Gastrocnemius medialis (tissue), 4 donors: ENCODE measurements around the gene RICTOR. TPM values are rescaled to one million over a fixed set of nuclear protein-coding genes. Genes with fewer than 3 reads are reported as not detected.

Source experiments
- ATAC-seq, 2 donors: fragments of 150-250 bp; one replicate each; pipeline ENCODE4 v1.9.1; 2016
- DNase-seq, 2 donors: peaks; one replicate each; pipeline ENCODE4 v3.0.0-alpha.2; 2019
- H3K27ac ChIP-seq, 4 donors: fragments of 200-600 bp; sonication (generic); 1 replicate in 1 of 4; 2 replicates in 3 of 4; pipeline ENCODE4 v1.5.1; 2016 to 2018; ENCODE audit warnings: mild to moderate bottlenecking in 2 of 4, moderate library complexity in 1 of 4
- H3K27me3 ChIP-seq, 3 donors: fragments of 200-600 bp; sonication (generic) in 2 of 3; 1 replicate in 1 of 3; 2 replicates in 2 of 3; pipeline versions ENCODE4 v1.5.1 to v1.6.0; 2016 to 2019; ENCODE audit warnings: mild to moderate bottlenecking in 1 of 3, moderate library complexity in 1 of 3
- H3K36me3 ChIP-seq, 2 donors: fragments of 200-600 bp; sonication (generic) in 1 of 2; one replicate each; pipeline ENCODE4 v1.5.1; 2017 to 2018
- H3K4me1 ChIP-seq, 2 donors: fragments of 200-600 bp; sonication (generic) in 1 of 2; one replicate each; pipeline ENCODE4 v1.5.1; 2016 to 2017; ENCODE audit warnings: mild to moderate bottlenecking in 2 of 2
- H3K4me3 ChIP-seq, 4 donors: fragments of 200-600 bp; sonication (generic) in 3 of 4; 1 replicate in 1 of 4; 2 replicates in 3 of 4; pipeline ENCODE4 v1.5.1; 2016 to 2019; ENCODE audit warnings: mild to moderate bottlenecking in 2 of 4
- H3K9me3 ChIP-seq, 3 donors: fragments of 200-600 bp; sonication (generic) in 2 of 3; 1 replicate in 1 of 3; 2 replicates in 2 of 3; pipeline ENCODE4 v1.5.1; 2016 to 2019
- POLR2A ChIP-seq, 2 donors: fragments of 450-650 bp; IDR thresholded peaks; one replicate each; pipeline ENCODE4 v1.6.1; 2017; ENCODE audit warnings: antibody characterized with exemption in 2 of 2, mild to moderate bottlenecking in 2 of 2, moderate library complexity in 2 of 2
- in situ Hi-C, 4 donors: fragments of 200-750 bp; cut with MboI; loops; one replicate each; pipeline versions ENCODE4 v1.15.0 to v1.8.0; 2017; ENCODE audit warnings: low sequenced_read_pairs in 4 of 4
- intact Hi-C: fragments of 100-400 bp; cut with DNase I; formaldehyde crosslinking; loops from one replicate; pipeline ENCODE4 v1.15.1; 2023; ENCODE audit warnings: low total_unique reads
- total RNA-seq, 4 donors: library from RNA; depleted of rRNA; stranded (reverse); fragments of >200 nt; gene quantifications; one replicate each; pipeline versions ENCODE4 v1.1.0 to v1.2.3, GENCODE V29; 2016
- TF ChIP-seq, protein P1 (sequence below), 5 experiments: fragments of 450-650 bp in 3 of 5; fragments of 200-600 bp in 2 of 5; sonication (generic) in 2 of 5; IDR thresholded peaks in 4 of 5; conservative IDR thresholded peaks in 1 of 5; 1 replicate in 4 of 5; 2 replicates in 1 of 5; pipeline ENCODE4 v1.5.1; 2016 to 2019; ENCODE audit warnings: antibody characterized with exemption in 5 of 5, mild to moderate bottlenecking in 3 of 5, moderate library complexity in 3 of 5

Gene RICTOR
- total RNA-seq, 4 donors from 2014 or later: 28.9 to 56.9 (median 37.0) TPM

DNA sequence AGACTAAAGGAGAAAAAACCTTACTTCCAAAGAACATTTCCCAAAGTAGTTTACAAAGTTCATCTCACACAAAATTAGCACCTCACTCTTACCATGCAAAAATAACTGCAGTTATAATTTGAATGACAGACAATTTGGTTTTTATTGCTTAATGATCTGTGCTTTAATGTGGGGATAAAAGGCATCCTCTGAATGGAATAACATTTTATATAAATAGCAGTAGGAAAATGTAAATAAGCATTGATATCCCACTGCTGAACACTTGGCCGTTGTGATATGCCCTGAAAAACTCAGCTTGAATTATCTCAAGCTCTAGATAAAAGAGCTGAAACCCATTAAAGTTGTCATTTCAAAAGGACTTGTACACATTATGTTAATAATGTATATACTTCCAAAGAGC is 135.2 kb downstream of the RICTOR start:
- H3K27ac ChIP-seq: no peak overlapping the region
- no peaks in the 10 kb centered on the region for H3K9me3 ChIP-seq
- no peak overlapping the region for H3K4me3 ChIP-seq
- no peak for ATAC-seq
- DNase-seq: no peak
- in situ Hi-C loops: loop anchor here in 1 of 4 donors (25.0 kb wide), 1 partner anchor 452 kb away; no protein-coding TSS in a partner anchor
- no peaks in the 10 kb centered on the region for H3K27me3 ChIP-seq
- intact Hi-C loops: no loop called here
- no peaks in the 10 kb centered on the region for H3K4me1 ChIP-seq
- TF ChIP-seq, protein P1, sequence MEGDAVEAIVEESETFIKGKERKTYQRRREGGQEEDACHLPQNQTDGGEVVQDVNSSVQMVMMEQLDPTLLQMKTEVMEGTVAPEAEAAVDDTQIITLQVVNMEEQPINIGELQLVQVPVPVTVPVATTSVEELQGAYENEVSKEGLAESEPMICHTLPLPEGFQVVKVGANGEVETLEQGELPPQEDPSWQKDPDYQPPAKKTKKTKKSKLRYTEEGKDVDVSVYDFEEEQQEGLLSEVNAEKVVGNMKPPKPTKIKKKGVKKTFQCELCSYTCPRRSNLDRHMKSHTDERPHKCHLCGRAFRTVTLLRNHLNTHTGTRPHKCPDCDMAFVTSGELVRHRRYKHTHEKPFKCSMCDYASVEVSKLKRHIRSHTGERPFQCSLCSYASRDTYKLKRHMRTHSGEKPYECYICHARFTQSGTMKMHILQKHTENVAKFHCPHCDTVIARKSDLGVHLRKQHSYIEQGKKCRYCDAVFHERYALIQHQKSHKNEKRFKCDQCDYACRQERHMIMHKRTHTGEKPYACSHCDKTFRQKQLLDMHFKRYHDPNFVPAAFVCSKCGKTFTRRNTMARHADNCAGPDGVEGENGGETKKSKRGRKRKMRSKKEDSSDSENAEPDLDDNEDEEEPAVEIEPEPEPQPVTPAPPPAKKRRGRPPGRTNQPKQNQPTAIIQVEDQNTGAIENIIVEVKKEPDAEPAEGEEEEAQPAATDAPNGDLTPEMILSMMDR (IDR thresholded peaks at IDR 0.05 in 4 of 5, conservative IDR thresholded peaks at IDR 0.05 in 1 of 5): no peak
- no peak for TF ChIP-seq POLR2A (IDR thresholded peaks at IDR 0.05)
- peaks cover 3 to 58% of the 10 kb centered on the region in 2 donors for H3K36me3 ChIP-seq

DNA sequence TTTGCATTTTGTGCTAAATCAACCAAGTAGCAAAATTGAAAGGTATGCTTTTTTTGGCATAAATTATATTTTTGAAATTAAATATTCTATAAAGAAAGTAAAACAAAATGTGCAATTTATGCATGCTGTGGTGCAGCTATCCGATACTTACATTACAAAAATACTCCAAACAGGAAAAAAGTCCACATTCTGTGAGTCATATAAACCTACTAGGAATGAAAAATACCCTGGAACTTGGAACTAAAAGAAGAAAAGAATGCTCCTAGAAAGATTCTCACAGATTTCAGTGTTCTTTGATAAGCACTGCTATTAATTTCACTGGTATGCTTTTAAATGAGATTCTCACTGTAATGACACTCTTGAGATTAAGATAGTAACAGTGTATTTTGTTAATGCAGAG is 135.8 kb downstream of the RICTOR start:
- peaks cover 3 to 58% of the 10 kb centered on the region in 2 donors for H3K36me3 ChIP-seq
- DNase-seq: no peak
- no peaks in the 10 kb centered on the region for H3K27me3 ChIP-seq
- H3K4me3 ChIP-seq: no peak overlapping the region
- H3K27ac ChIP-seq: no peak overlapping the region
- H3K4me1 ChIP-seq: no peaks in the 10 kb centered on the region
- H3K9me3 ChIP-seq: no peaks in the 10 kb centered on the region
- intact Hi-C loops: no loop called here
- in situ Hi-C loops: loop anchor here in 1 of 4 donors (25.0 kb wide), 1 partner anchor 451 kb away; no protein-coding TSS in a partner anchor
- no peak for TF ChIP-seq POLR2A (IDR thresholded peaks at IDR 0.05)
- TF ChIP-seq, protein P1 (IDR thresholded peaks at IDR 0.05 in 4 of 5, conservative IDR thresholded peaks at IDR 0.05 in 1 of 5): no peak
- no peak for ATAC-seq

DNA sequence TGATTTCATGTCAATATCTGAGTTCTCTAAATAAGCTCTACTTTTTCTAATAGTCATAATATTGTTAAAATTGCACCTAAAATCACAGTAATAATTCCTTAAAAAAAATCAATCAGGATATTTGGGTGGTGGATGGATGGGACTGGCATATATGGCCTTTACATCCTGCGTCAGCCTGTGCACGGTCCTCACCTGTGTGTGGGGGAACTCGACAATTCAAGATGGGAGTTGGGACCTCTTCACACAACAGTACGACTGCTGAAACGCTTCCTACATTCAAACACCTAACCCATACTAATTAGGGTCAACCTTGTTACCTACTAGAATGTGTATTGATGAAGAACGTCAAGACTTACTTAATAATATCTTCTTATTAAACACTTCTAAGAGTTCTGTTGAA is 137.9 kb downstream of the RICTOR start:
- Histone ChIP-seq H3K9me3 (no peaks in the 10 kb centered on the region), H3K27ac (no peak overlapping the region), H3K4me3 (no peak overlapping the region), H3K36me3 (peaks cover 0 to 37% of the 10 kb centered on the region in 2 donors), H3K27me3 (no peaks in the 10 kb centered on the region), H3K4me1 (no peaks in the 10 kb centered on the region)
- in situ Hi-C loops (loop anchor here in 1 of 4 donors (25.0 kb wide), 1 partner anchor 449 kb away; no protein-coding TSS in a partner anchor), intact Hi-C loops (no loop called here)
- DNase-seq: no peak
- no peak for TF ChIP-seq POLR2A (IDR thresholded peaks at IDR 0.05)
- TF ChIP-seq, protein P1 (IDR thresholded peaks at IDR 0.05 in 4 of 5, conservative IDR thresholded peaks at IDR 0.05 in 1 of 5): no peak
- no peak for ATAC-seq

DNA sequence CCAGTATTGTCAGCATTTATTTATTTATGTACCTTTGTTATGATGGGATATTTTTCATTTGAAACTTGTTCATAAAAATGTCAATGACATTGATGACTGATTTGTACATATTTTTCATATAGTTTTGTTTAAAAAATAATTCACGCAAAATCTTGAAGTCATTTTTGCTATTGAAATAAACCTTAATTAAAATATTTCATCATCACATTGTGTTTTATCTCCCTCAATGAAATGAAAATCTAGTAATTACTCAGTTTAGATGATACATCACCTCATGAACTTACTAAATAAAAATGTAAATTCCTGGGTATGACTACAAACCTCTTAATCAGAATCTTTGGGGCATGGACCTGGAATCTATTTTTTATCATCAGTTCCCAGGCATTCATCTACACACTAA is 138.8 kb downstream of the RICTOR start:
- intact Hi-C loops (no loop called here), in situ Hi-C loops (loop anchor here in 1 of 4 donors (25.0 kb wide), 1 partner anchor 448 kb away; no protein-coding TSS in a partner anchor)
- DNase-seq (no peak), ATAC-seq (no peak)
- Histone ChIP-seq H3K4me3 (no peak overlapping the region), H3K27me3 (no peaks in the 10 kb centered on the region), H3K27ac (no peak overlapping the region), H3K4me1 (no peaks in the 10 kb centered on the region), H3K36me3 (peaks cover 0 to 30% of the 10 kb centered on the region in 2 donors), H3K9me3 (no peaks in the 10 kb centered on the region)
- TF ChIP-seq POLR2A (IDR thresholded peaks at IDR 0.05): no peak
- TF ChIP-seq, protein P1 (IDR thresholded peaks at IDR 0.05 in 4 of 5, conservative IDR thresholded peaks at IDR 0.05 in 1 of 5): no peak
